PC-3 (cell line): Measurements from ENCODE around the gene ZFP92. TPM values are rescaled to one million over a fixed set of nuclear protein-coding genes. Genes with fewer than 3 reads are reported as not detected.
"Not testable (repeated sequence)": the region's sequence is repeated elsewhere in the genome, so short reads cannot be mapped to it uniquely, and the experiment has no call there.

Experiments used
- ATAC-seq: fragments of 200-7000 bp; cut with Tn5 transposase; 2 replicates; pipeline ENCODE4 v1.9.1; 2020; ENCODE audit warnings: mild to moderate bottlenecking, moderate library complexity
- BruUV-seq: library from RNA; stranded (reverse); fragments of 400-500 nt; replicated peaks from 2 replicates; lab custom pipeline; 2021; lab: Mats Ljungman, UMichigan
- CTCF ChIA-PET: fragments of 300-600 bp; sonication (Branson Sonifier 250); formaldehyde crosslinking; loops from one replicate; lab custom pipeline; 2022; ENCODE audit warnings: antibody characterized with exemption; lab: Charles Lee
- POLR2A ChIA-PET: fragments of 300-600 bp; sonication (Branson Sonifier 250); formaldehyde crosslinking; loops from one replicate; lab custom pipeline; 2022; ENCODE audit warnings: antibody characterized with exemption; ENCODE audit not compliant: unreplicated experiment; lab: Charles Lee
- DNase-seq: peaks from one replicate; pipeline ENCODE4 v3.0.0-alpha.2; 2015
- H2AFZ ChIP-seq: fragments of 300-600 bp; sonication (generic); 2 replicates; pipeline ENCODE4 v1.6.0; 2016; ENCODE audit warnings: antibody characterized with exemption, low read length
- H3F3A ChIP-seq: fragments of 300-600 bp; sonication (generic); one replicate; pipeline ENCODE4 v1.6.0; 2017; ENCODE audit warnings: antibody characterized with exemption, low read length, control low read depth, mild to moderate bottlenecking; ENCODE audit not compliant: unreplicated experiment
- H3K27ac ChIP-seq: fragments of 300-600 bp; sonication (generic); 2 replicates; pipeline ENCODE4 v1.5.1; 2016; ENCODE audit warnings: mild to moderate bottlenecking, low read length
- H3K27me3 ChIP-seq: fragments of 300-600 bp; sonication (generic); 2 replicates; pipeline ENCODE4 v1.6.1; 2016; ENCODE audit warnings: low read length, mixed read lengths
- H3K36me3 ChIP-seq: fragments of 300-600 bp; sonication (generic); 2 replicates; pipeline ENCODE4 v1.6.1; 2016; ENCODE audit warnings: low read depth, mixed run types, low read length, mixed read lengths
- H3K4me1 ChIP-seq: fragments of 300-600 bp; sonication (generic); 2 replicates; pipeline ENCODE4 v1.5.1; 2016; ENCODE audit warnings: low read length; ENCODE audit not compliant: insufficient read depth
- H3K4me2 ChIP-seq: fragments of 300-600 bp; sonication (generic); 2 replicates; pipeline ENCODE4 v1.6.0; 2016; ENCODE audit warnings: low read length
- H3K4me3 ChIP-seq: fragments of 300-600 bp; sonication (generic); 2 replicates; pipeline ENCODE4 v1.5.1; 2016; ENCODE audit warnings: mild to moderate bottlenecking, low read length, mixed read lengths
- H3K79me2 ChIP-seq: fragments of 300-600 bp; sonication (generic); 2 replicates; pipeline ENCODE4 v1.6.1; 2017; ENCODE audit warnings: low read length, mixed read lengths
- H3K9ac ChIP-seq: fragments of 300-600 bp; sonication (generic); 2 replicates; pipeline ENCODE4 v1.6.0; 2016; ENCODE audit warnings: mild to moderate bottlenecking, low read length
- H3K9me2 ChIP-seq: fragments of 300-600 bp; sonication (generic); replicated peaks from 2 replicates; pipeline ENCODE4 v1.6.1; 2016; ENCODE audit warnings: mixed run types, low read length, mixed read lengths
- H3K9me3 ChIP-seq: fragments of 300-600 bp; sonication (generic); 2 replicates; pipeline ENCODE4 v1.6.1; 2016; ENCODE audit warnings: low read length, mixed read lengths
- H4K20me1 ChIP-seq: fragments of 300-600 bp; sonication (generic); 2 replicates; pipeline ENCODE4 v1.6.1; 2016; ENCODE audit warnings: low read length, mixed read lengths
- CTCF ChIP-seq: fragments of 300-600 bp; sonication (generic); conservative IDR thresholded peaks from 2 replicates; pipeline ENCODE4 v1.5.1; 2017; ENCODE audit warnings: antibody characterized with exemption, low read depth, mild to moderate bottlenecking, low read length
- EZH2 ChIP-seq: fragments of 300-600 bp; sonication (generic); IDR thresholded peaks from one replicate; pipeline ENCODE4 v1.6.1; 2017; ENCODE audit warnings: antibody characterized with exemption, mild to moderate bottlenecking, low read length; ENCODE audit not compliant: unreplicated experiment
- EZH2phosphoT487 ChIP-seq: fragments of 300-600 bp; sonication (generic); IDR thresholded peaks from 2 replicates; pipeline ENCODE4 v1.6.1; 2018; ENCODE audit warnings: mild to moderate bottlenecking, antibody characterized with exemption, low read length, borderline replicate concordance
- intact Hi-C: fragments of 100-400 bp; cut with micrococcal nuclease; formaldehyde crosslinking; loops from 2 replicates; pipeline ENCODE4 v1.9.0; 2023
- total RNA-seq: library from RNA; depleted of rRNA; stranded (reverse); fragments of >200 nt; gene quantifications from 2 replicates; pipeline ENCODE4 v1.2.3, GENCODE V29; 2014

ZFP92 gene
- total RNA-seq, 1 experiment from 2014 or later, result not detected

- POLR2A ChIA-PET, result no interaction called here
- no peak overlapping the region for H2AFZ ChIP-seq
- no peaks in the 10 kb centered on the region for H3K27me3 ChIP-seq
- ATAC-seq, result no peak
- no peak overlapping the region for H3K9ac ChIP-seq
- intact Hi-C loops, result no loop called here
- no peaks in the 10 kb centered on the region for H3K9me2 ChIP-seq
- no peaks in the 10 kb centered on the region for H3F3A ChIP-seq
- H3K27ac ChIP-seq, result no peak overlapping the region
- no peaks in the 10 kb centered on the region for H3K79me2 ChIP-seq
- BruUV-seq, result no TSS peak
- H3K4me2 ChIP-seq, result no peak overlapping the region
- TF ChIP-seq EZH2 (no peak), EZH2phosphoT487 (no peak), CTCF (no peak)
- no peaks in the 10 kb centered on the region for H3K4me1 ChIP-seq
- CTCF ChIA-PET, result no interaction called here
- DNase-seq, result no peak
- H3K4me3 ChIP-seq, result no peak overlapping the region
- H4K20me1 ChIP-seq, result no peaks in the 10 kb centered on the region
- H3K36me3 ChIP-seq, result no peaks in the 10 kb centered on the region
- H3K9me3 ChIP-seq, result no peaks in the 10 kb centered on the region
These were observed 28.4 kb upstream of the ZFP92 start for GRCh38 chrX:153382563-153383482.

GRCh38 chrX:153384390-153384789, 26.9 kb upstream of the ZFP92 start:
- Histone ChIP-seq H3K4me1 (no peaks in the 10 kb centered on the region), H3K9ac (no peak overlapping the region), H3K79me2 (no peaks in the 10 kb centered on the region), H3K9me3 (no peaks in the 10 kb centered on the region), H3K36me3 (no peaks in the 10 kb centered on the region), H3K27me3 (no peaks in the 10 kb centered on the region), H2AFZ (no peak overlapping the region), H3K4me2 (no peak overlapping the region), H3K9me2 (no peaks in the 10 kb centered on the region), H3F3A (no peaks in the 10 kb centered on the region), H4K20me1 (no peaks in the 10 kb centered on the region), H3K4me3 (no peak overlapping the region), H3K27ac (no peak overlapping the region)
- intact Hi-C loops, result no loop called here
- CTCF ChIA-PET, result no interaction called here
- ATAC-seq (no peak), DNase-seq (no peak)
- POLR2A ChIA-PET, result no interaction called here
- BruUV-seq, result no TSS peak
- no peak for TF ChIP-seq EZH2phosphoT487
- no peak for TF ChIP-seq CTCF
- TF ChIP-seq EZH2, result no peak

GRCh38 chrX:153384973-153385372, 26.3 kb upstream of the ZFP92 start:
- H3K27me3 ChIP-seq, H3K9me2 ChIP-seq, H3F3A ChIP-seq, ATAC-seq, intact Hi-C loops, BruUV-seq, H3K4me3 ChIP-seq, H3K27ac ChIP-seq, H3K9ac ChIP-seq, H3K9me3 ChIP-seq, H3K4me1 ChIP-seq, H3K79me2 ChIP-seq, DNase-seq, H3K4me2 ChIP-seq, H2AFZ ChIP-seq, POLR2A ChIA-PET, H4K20me1 ChIP-seq, H3K36me3 ChIP-seq, CTCF ChIA-PET: not testable (repeated sequence)
